Measurements from ENCODE around the gene BLVRA. TPM values are rescaled to one million over a fixed set of nuclear protein-coding genes. Genes with fewer than 3 reads are reported as not detected.

The BLVRA gene
- total RNA-seq, 1 experiment from 2014 or later = 29.7 TPM

DNA sequence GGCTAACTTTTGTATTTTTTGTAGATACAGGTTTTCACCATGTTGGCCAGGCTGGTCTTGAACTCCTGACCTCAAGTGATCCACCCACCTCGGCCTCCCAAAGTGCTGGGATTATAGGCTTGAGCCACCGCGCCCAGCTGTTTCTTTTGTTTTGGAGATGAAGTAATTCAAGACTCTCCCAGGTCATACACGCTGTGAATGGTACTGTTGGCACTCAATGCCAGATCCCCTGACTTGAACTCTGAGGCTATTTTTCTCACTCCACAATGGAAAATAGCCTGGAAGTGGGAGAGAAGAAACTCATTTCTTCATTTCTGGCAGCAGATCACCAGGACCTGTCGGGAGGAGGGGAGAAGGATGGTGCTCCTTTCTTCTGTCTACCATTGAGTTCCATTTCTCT, 32.4 kb downstream of the BLVRA start:
- intact Hi-C loops (cut with micrococcal nuclease) = no loop called here
- ATAC-seq = no peak
- TF ChIP-seq SRF (IDR thresholded peaks at IDR 0.05; ENCODE audit: low read depth) = no peak
- no peak for TF ChIP-seq EGR1 (IDR thresholded peaks at IDR 0.05; ENCODE audit: low read depth)
- TF ChIP-seq ZNF274 (IDR thresholded peaks at IDR 0.05; ENCODE audit: low read depth, low read length) = no peak
- TF ChIP-seq, protein P1, sequence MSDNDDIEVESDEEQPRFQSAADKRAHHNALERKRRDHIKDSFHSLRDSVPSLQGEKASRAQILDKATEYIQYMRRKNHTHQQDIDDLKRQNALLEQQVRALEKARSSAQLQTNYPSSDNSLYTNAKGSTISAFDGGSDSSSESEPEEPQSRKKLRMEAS (IDR thresholded peaks at IDR 0.05) = no peak
- no peak for TF ChIP-seq EZH2 (IDR thresholded peaks at IDR 0.05)
- no peak for TF ChIP-seq CEBPB (IDR thresholded peaks at IDR 0.05; ENCODE audit: low read depth)
- TF ChIP-seq CTCF (IDR thresholded peaks at IDR 0.05 in 2 of 3, conservative IDR thresholded peaks at IDR 0.05 in 1 of 3; ENCODE audit: borderline replicate concordance in 1 of 3, insufficient read depth in 1 of 3, low read depth in 2 of 3, low read length in 2 of 3) = no peak
- no peak for TF ChIP-seq POLR2AphosphoS5 (IDR thresholded peaks at IDR 0.05; ENCODE audit: low read depth, low read length)
- no peaks in the 10 kb centered on the region for H3K4me1 ChIP-seq (ENCODE audit: control insufficient read depth in 1 of 2, insufficient read depth in 2 of 2, low read length in 2 of 2)
- ChIA-PET POLR2A (no interaction called here), CTCF (no interaction called here), RAD21 (ENCODE audit: low non-redundant PET in 1 of 2, low total read pairs in 2 of 2, uncharacterized antibody in 2 of 2, unreplicated experiment in 2 of 2) (no interaction called here)
- DNase-seq (ENCODE audit: low read depth, low spot score) = no peak
- H3K9ac ChIP-seq (ENCODE audit: low read length) = no peak overlapping the region
- H3K79me2 ChIP-seq (ENCODE audit: insufficient read depth, low read length) = no peaks in the 10 kb centered on the region
- H3K9me2 ChIP-seq (ENCODE audit: insufficient read depth) = no peaks in the 10 kb centered on the region
- H4K20me1 ChIP-seq (ENCODE audit: insufficient read depth) = no peaks in the 10 kb centered on the region
- H2AFZ ChIP-seq (ENCODE audit: low read depth, low read length, poor library complexity, severe bottlenecking) = no peak overlapping the region
- H3K4me2 ChIP-seq (ENCODE audit: low read length) = no peak overlapping the region
- no peaks in the 10 kb centered on the region for H3K27me3 ChIP-seq (ENCODE audit: insufficient read depth, low read length)
- no peaks in the 10 kb centered on the region; a peak in 1 of 4 replicates for H3K36me3 ChIP-seq (ENCODE audit: control insufficient read depth in 1 of 2, insufficient read depth in 2 of 2, low read length in 2 of 2)
- no peak overlapping the region for H3K4me3 ChIP-seq (replicated peaks in 1 of 2; ENCODE audit: low read depth in 1 of 2, low read length in 2 of 2)
- no TSS peak for BruUV-seq (replicated peaks)
- no peak overlapping the region for H3K27ac ChIP-seq (ENCODE audit: low read depth, low read length)
- no peaks in the 10 kb centered on the region for H3K9me3 ChIP-seq (ENCODE audit: control insufficient read depth in 1 of 2, insufficient read depth in 1 of 2, low read depth in 1 of 2, low read length in 2 of 2)

DNA sequence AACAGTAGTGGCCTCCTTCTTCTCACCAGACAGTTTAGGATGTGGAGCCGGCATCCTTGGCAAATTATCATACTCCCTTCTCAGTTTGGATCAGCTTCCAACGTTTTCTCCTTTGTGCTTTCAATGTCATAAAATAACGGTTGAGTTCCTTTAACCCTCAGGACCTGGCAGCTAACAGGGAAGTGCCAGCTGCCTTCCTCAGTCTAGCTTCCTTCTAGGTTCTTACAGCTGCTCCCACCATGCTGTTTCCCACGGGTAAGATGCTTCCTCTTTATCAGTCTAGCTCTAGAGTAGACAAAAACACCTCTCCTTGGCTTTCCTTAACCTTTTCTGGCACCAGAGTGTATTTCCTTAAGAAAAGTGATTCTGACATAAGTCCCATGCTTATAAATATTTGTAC, 33.2 kb downstream of the BLVRA start:
- BruUV-seq (replicated peaks) = no TSS peak
- Histone ChIP-seq H2AFZ (ENCODE audit: low read depth, low read length, poor library complexity, severe bottlenecking) (no peak overlapping the region), H3K27me3 (ENCODE audit: insufficient read depth, low read length) (no peaks in the 10 kb centered on the region), H3K4me2 (ENCODE audit: low read length) (no peak overlapping the region), H3K9me2 (ENCODE audit: insufficient read depth) (no peaks in the 10 kb centered on the region), H3K9me3 (ENCODE audit: control insufficient read depth in 1 of 2, insufficient read depth in 1 of 2, low read depth in 1 of 2, low read length in 2 of 2) (no peaks in the 10 kb centered on the region), H3K79me2 (ENCODE audit: insufficient read depth, low read length) (no peaks in the 10 kb centered on the region), H3K36me3 (ENCODE audit: control insufficient read depth in 1 of 2, insufficient read depth in 2 of 2, low read length in 2 of 2) (no peaks in the 10 kb centered on the region; a peak in 1 of 4 replicates), H3K27ac (ENCODE audit: low read depth, low read length) (no peak overlapping the region), H3K4me1 (ENCODE audit: control insufficient read depth in 1 of 2, insufficient read depth in 2 of 2, low read length in 2 of 2) (no peaks in the 10 kb centered on the region), H3K4me3 (replicated peaks in 1 of 2; ENCODE audit: low read depth in 1 of 2, low read length in 2 of 2) (no peak overlapping the region), H3K9ac (ENCODE audit: low read length) (no peak overlapping the region), H4K20me1 (ENCODE audit: insufficient read depth) (no peaks in the 10 kb centered on the region)
- ChIA-PET CTCF (no interaction called here), POLR2A (no interaction called here), RAD21 (ENCODE audit: low non-redundant PET in 1 of 2, low total read pairs in 2 of 2, uncharacterized antibody in 2 of 2, unreplicated experiment in 2 of 2) (no interaction called here)
- ATAC-seq = no peak
- no peak for DNase-seq (ENCODE audit: low read depth, low spot score)
- intact Hi-C loops (cut with micrococcal nuclease) = no loop called here
- TF ChIP-seq CEBPB (IDR thresholded peaks at IDR 0.05; ENCODE audit: low read depth) (no peak), CTCF (IDR thresholded peaks at IDR 0.05 in 2 of 3, conservative IDR thresholded peaks at IDR 0.05 in 1 of 3; ENCODE audit: borderline replicate concordance in 1 of 3, insufficient read depth in 1 of 3, low read depth in 2 of 3, low read length in 2 of 3) (no peak), SRF (IDR thresholded peaks at IDR 0.05; ENCODE audit: low read depth) (no peak)
- TF ChIP-seq, protein P2, sequence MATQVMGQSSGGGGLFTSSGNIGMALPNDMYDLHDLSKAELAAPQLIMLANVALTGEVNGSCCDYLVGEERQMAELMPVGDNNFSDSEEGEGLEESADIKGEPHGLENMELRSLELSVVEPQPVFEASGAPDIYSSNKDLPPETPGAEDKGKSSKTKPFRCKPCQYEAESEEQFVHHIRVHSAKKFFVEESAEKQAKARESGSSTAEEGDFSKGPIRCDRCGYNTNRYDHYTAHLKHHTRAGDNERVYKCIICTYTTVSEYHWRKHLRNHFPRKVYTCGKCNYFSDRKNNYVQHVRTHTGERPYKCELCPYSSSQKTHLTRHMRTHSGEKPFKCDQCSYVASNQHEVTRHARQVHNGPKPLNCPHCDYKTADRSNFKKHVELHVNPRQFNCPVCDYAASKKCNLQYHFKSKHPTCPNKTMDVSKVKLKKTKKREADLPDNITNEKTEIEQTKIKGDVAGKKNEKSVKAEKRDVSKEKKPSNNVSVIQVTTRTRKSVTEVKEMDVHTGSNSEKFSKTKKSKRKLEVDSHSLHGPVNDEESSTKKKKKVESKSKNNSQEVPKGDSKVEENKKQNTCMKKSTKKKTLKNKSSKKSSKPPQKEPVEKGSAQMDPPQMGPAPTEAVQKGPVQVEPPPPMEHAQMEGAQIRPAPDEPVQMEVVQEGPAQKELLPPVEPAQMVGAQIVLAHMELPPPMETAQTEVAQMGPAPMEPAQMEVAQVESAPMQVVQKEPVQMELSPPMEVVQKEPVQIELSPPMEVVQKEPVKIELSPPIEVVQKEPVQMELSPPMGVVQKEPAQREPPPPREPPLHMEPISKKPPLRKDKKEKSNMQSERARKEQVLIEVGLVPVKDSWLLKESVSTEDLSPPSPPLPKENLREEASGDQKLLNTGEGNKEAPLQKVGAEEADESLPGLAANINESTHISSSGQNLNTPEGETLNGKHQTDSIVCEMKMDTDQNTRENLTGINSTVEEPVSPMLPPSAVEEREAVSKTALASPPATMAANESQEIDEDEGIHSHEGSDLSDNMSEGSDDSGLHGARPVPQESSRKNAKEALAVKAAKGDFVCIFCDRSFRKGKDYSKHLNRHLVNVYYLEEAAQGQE (IDR thresholded peaks at IDR 0.05; ENCODE audit: low read depth) = no peak

All from HCT116 (cell line).